Ovary (tissue), 9 donors: ENCODE results near the gene TRIM59. TPM values are rescaled to one million over a fixed set of nuclear protein-coding genes. Genes with fewer than 3 reads are reported as not detected.
"Not testable (repeated sequence)": the region's sequence is repeated elsewhere in the genome, so short reads cannot be mapped to it uniquely, and the experiment has no call there.

Experiments
- DNase-seq, 5 donors: peaks; one replicate each; pipeline ENCODE4 v3.0.0-alpha.2; 2019 to 2020
- H3K27ac ChIP-seq, 2 donors: fragments of 200-600 bp; one replicate each; pipeline versions ENCODE4 v1.5.1 to v1.8.0; 2019 to 2022
- H3K27me3 ChIP-seq: fragments of 200-600 bp; one replicate; pipeline ENCODE4 v1.8.0; 2022
- H3K36me3 ChIP-seq: fragments of 200-600 bp; sonication (generic); one replicate; pipeline ENCODE4 v1.5.1; 2019
- H3K4me1 ChIP-seq: one replicate; pipeline ENCODE4 v1.8.1; 2013; ENCODE audit warnings: mild to moderate bottlenecking, moderate library complexity; ENCODE audit not compliant: insufficient read depth
- H3K4me3 ChIP-seq: fragments of 200-600 bp; sonication (generic); one replicate; pipeline ENCODE4 v1.5.1; 2017
- H3K9me3 ChIP-seq, 2 donors: fragments of 200-600 bp in 1 of 2; sonication (generic) in 1 of 2; one replicate each; pipeline versions ENCODE4 v1.5.1 to v1.8.1; 2013 to 2019; ENCODE audit warnings: mild to moderate bottlenecking in 1 of 2, moderate library complexity in 1 of 2
- EP300 ChIP-seq: sonication (generic); formaldehyde crosslinking; IDR thresholded peaks from one replicate; pipeline ENCODE4 v1.6.1; 2017; ENCODE audit warnings: antibody characterized with exemption
- POLR2A ChIP-seq: fragments of 450-650 bp; IDR thresholded peaks from one replicate; pipeline ENCODE4 v1.6.1; 2017; ENCODE audit warnings: antibody characterized with exemption, mild to moderate bottlenecking, moderate library complexity
- WGBS, 3 donors: extraction: QIAGEN DNeasy Blood & Tissue Kit in 1 of 3; methylation state at CpG; one replicate each; pipeline versions ENCODE4 v1.1.5 to v1.1.7; 2013 to 2017; 5-methylcytosine and 5-hydroxymethylcytosine counted together
- intact Hi-C, 4 donors: fragments of 100-400 bp; cut with DNase I; formaldehyde crosslinking; loops; one replicate each; pipeline versions ENCODE4 v1.11.0 to v1.15.1; 2022 to 2023
- polyA plus RNA-seq, 2 donors: library from polyadenylated mRNA; stranded (reverse); fragments of 200-250 nt in 1 of 2; fragments of 350-450 nt in 1 of 2; fragmentation: Illumina TruSeq in 1 of 2; extraction: RNeasy Lipid Tissue Mini Kit (QIAGEN cat#74804) in 1 of 2; gene quantifications; one replicate each; pipeline ENCODE4 v1.2.3, GENCODE V29; 2013 to 2014
- total RNA-seq, 7 donors: library from RNA; depleted of rRNA in 2 of 7; stranded (reverse); fragments of >200 nt in 2 of 7; fragmentation: NEBNext Ultra II Directional in 3 of 7; extraction: Animal tissue kit (Norgen Biotek cat#: 25700) in 3 of 7; gene quantifications; one replicate each; pipeline versions ENCODE4 v1.1.0 to v1.2.4, GENCODE V29; 2016 to 2023
- TF ChIP-seq, protein P1 (sequence below), 3 donors: fragments of 450-650 bp in 2 of 3; fragments of 200-600 bp in 1 of 3; IDR thresholded peaks; one replicate each; pipeline versions ENCODE4 v1.5.1 to v1.8.0; 2016 to 2022; ENCODE audit warnings: antibody characterized with exemption in 3 of 3, mild to moderate bottlenecking in 1 of 3
- donor health status: DM: no; HTN: no; CAD: no; lungs with moderate emphysema.
- donor health status: DM: no; HTN: no; CAD: no.
- donor health status: Bipolar disorder and iron deficiency.
- donor health status: DM: yes; HTN: yes; CAD: no.
- donor health status: DM: no; HTN: no; CAD: no.
- donor health status: DM: yes; HTN: yes; CAD: no.

TRIM59 gene
- total and polyA plus RNA-seq, 9 donors: 1.4 to 4.8 (median 2.1) TPM

GRCh38 chr3:160455846-160456245, 6.3 kb upstream of the TRIM59 start:
- Histone ChIP-seq H3K27me3 (no peaks in the 10 kb centered on the region), H3K4me3 (no peak overlapping the region), H3K36me3 (no peaks in the 10 kb centered on the region), H3K9me3 (no peaks in the 10 kb centered on the region), H3K27ac (no peak overlapping the region), H3K4me1 (no peaks in the 10 kb centered on the region)
- intact Hi-C loops: no loop called here
- DNase-seq: no peak
- 85 to 95% (median 92%) methylated on average over 3 of the region's 3 CpGs for WGBS, 3 donors
- no peak for TF ChIP-seq POLR2A
- TF ChIP-seq, protein P1, sequence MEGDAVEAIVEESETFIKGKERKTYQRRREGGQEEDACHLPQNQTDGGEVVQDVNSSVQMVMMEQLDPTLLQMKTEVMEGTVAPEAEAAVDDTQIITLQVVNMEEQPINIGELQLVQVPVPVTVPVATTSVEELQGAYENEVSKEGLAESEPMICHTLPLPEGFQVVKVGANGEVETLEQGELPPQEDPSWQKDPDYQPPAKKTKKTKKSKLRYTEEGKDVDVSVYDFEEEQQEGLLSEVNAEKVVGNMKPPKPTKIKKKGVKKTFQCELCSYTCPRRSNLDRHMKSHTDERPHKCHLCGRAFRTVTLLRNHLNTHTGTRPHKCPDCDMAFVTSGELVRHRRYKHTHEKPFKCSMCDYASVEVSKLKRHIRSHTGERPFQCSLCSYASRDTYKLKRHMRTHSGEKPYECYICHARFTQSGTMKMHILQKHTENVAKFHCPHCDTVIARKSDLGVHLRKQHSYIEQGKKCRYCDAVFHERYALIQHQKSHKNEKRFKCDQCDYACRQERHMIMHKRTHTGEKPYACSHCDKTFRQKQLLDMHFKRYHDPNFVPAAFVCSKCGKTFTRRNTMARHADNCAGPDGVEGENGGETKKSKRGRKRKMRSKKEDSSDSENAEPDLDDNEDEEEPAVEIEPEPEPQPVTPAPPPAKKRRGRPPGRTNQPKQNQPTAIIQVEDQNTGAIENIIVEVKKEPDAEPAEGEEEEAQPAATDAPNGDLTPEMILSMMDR (IDR thresholded peaks at IDR 0.05): no peak

- intact Hi-C loops: no loop called here
- no peaks in the 10 kb centered on the region for H3K36me3 ChIP-seq
- no peak for DNase-seq
- H3K9me3 ChIP-seq: no peaks in the 10 kb centered on the region
- no peak overlapping the region for H3K4me3 ChIP-seq
- H3K27ac ChIP-seq: no peak overlapping the region
- no peaks in the 10 kb centered on the region for H3K27me3 ChIP-seq
- WGBS, 3 donors: 30 to 38% (median 34%) methylated on average over 1 of the region's 1 CpG
- H3K4me1 ChIP-seq: no peaks in the 10 kb centered on the region
- TF ChIP-seq EP300: no peak
- TF ChIP-seq, protein P1 (IDR thresholded peaks at IDR 0.05): no peak
- no peak for TF ChIP-seq POLR2A
Measured at GRCh38 chr3:160454995-160455394, 5.4 kb upstream of the TRIM59 start.

GRCh38 chr3:160452251-160452650, 2.7 kb upstream of the TRIM59 start:
- H3K27me3 ChIP-seq, H3K4me1 ChIP-seq, H3K4me3 ChIP-seq, H3K27ac ChIP-seq, H3K9me3 ChIP-seq, H3K36me3 ChIP-seq, DNase-seq, intact Hi-C loops: not testable (repeated sequence)
- WGBS, 3 donors: 93 to 98% (median 98%) methylated on average over 19 of the region's 19 CpGs

DNA sequence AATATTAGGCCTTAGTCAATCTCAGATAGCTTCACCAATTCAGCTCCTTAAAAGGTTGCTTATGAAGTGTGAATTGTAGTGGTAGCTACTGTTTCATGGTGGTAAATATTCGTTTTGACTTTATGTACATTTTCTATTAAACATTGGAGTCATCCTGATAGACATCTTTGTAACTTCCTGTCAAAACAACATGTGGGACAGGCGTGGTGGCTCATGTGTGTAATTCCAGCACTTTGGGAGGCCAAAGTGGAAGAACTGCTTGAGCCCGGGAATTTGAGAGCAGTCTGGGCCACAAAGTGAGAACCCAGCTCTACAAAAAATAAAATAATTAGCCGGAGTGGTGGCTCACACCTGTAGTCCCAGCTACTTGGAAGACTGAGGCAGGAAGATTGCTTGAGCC, 2.0 kb upstream of the TRIM59 start:
- Histone ChIP-seq H3K9me3 (no peaks in the 10 kb centered on the region), H3K36me3 (no peaks in the 10 kb centered on the region), H3K27ac (no peak overlapping the region), H3K27me3 (no peaks in the 10 kb centered on the region), H3K4me3 (no peak overlapping the region), H3K4me1 (no peaks in the 10 kb centered on the region)
- WGBS, 3 donors: 90 to 93% (median 92%) methylated on average over 4 of the region's 4 CpGs
- intact Hi-C loops: no loop called here
- DNase-seq: no peak
- TF ChIP-seq, protein P1 (IDR thresholded peaks at IDR 0.05): no peak
- no peak for TF ChIP-seq EP300
- TF ChIP-seq POLR2A: no peak

- no peaks in the 10 kb centered on the region for H3K36me3 ChIP-seq
- no peak for DNase-seq
- intact Hi-C loops: no loop called here
- 27 to 43% (median 37%) methylated on average over 3 of the region's 3 CpGs for WGBS, 3 donors
- no peak overlapping the region for H3K4me3 ChIP-seq
- TF ChIP-seq POLR2A: no peak
- TF ChIP-seq, protein P1 (IDR thresholded peaks at IDR 0.05): no peak
- no peak for TF ChIP-seq EP300
- no peaks in the 10 kb centered on the region for H3K27me3 ChIP-seq
- no peaks in the 10 kb centered on the region for H3K4me1 ChIP-seq
- no peak overlapping the region for H3K27ac ChIP-seq
- no peaks in the 10 kb centered on the region for H3K9me3 ChIP-seq
Measured at GRCh38 chr3:160450846-160451245, 1.3 kb upstream of the TRIM59 start.
